ENCODE measurements around the gene SFXN5. TPM values are rescaled to one million over a fixed set of nuclear protein-coding genes. Genes with fewer than 3 reads are reported as not detected.

The SFXN5 gene
- total RNA-seq, 1 experiment from 2014 or later, result 22.0 TPM

DNA sequence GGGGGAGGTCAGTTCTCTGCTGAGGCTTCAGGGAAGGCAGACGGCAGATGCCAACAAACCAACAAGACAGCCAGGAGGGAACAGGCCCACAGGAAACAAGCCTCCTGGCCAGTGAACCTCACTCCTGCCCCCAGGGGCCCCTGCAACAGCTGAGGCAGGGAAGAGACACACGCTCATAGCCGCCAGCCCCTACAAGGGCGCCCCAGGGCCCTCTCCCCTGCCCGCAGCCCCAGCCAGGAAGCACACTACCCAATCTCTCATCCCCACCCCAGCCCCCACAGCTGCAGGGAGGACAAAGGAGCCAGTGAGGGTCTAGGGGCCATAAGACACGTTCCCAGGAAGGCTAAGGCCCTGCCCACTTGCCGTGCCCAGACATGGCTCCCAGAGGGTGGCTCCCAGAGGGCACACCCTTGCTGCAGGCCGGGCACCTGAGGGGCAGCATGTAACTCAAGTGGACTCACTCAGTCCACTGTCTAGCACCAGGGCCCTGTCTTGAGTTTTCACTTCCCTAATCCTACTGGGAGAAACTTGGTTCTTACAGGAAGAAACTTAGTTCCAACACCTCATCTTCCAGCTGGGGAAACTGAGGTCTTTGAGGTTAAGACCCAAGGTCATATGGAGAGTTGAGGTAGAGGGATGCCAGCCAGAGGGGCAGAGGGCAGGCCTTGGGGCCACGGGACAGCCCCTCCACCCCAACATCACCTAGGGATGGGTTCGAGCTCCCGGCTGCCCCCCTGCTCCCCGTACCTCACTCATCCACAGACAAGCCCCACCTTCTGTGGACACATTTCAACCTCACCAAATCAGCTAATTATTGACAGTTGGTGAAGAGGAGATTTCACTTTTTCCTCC, 116.9 kb downstream of the SFXN5 start:
- no TSS peak for BruUV-seq (replicated peaks)
- intact Hi-C loops (cut with micrococcal nuclease), result no loop called here

GRCh38 chr2:72953976-72954375, 117.5 kb downstream of the SFXN5 start:
- H3K4me1 ChIP-seq (ENCODE audit: insufficient read depth, low read length), result no peaks in the 10 kb centered on the region
- BruUV-seq (replicated peaks), result no TSS peak
- no peaks in the 10 kb centered on the region for H3K9me2 ChIP-seq (replicated peaks; ENCODE audit: low read length)
- intact Hi-C loops (cut with micrococcal nuclease), result no loop called here
- ATAC-seq (no peak), DNase-seq (no peak)
- H3K4me2 ChIP-seq (ENCODE audit: low read length), result no peak overlapping the region
- CTCF ChIA-PET, result no interaction called here
- no peak for TF ChIP-seq EZH2 (IDR thresholded peaks at IDR 0.05; ENCODE audit: low read length, unreplicated experiment)
- TF ChIP-seq EZH2phosphoT487 (IDR thresholded peaks at IDR 0.05; ENCODE audit: borderline replicate concordance, low read length), result no peak
- TF ChIP-seq, protein P1, sequence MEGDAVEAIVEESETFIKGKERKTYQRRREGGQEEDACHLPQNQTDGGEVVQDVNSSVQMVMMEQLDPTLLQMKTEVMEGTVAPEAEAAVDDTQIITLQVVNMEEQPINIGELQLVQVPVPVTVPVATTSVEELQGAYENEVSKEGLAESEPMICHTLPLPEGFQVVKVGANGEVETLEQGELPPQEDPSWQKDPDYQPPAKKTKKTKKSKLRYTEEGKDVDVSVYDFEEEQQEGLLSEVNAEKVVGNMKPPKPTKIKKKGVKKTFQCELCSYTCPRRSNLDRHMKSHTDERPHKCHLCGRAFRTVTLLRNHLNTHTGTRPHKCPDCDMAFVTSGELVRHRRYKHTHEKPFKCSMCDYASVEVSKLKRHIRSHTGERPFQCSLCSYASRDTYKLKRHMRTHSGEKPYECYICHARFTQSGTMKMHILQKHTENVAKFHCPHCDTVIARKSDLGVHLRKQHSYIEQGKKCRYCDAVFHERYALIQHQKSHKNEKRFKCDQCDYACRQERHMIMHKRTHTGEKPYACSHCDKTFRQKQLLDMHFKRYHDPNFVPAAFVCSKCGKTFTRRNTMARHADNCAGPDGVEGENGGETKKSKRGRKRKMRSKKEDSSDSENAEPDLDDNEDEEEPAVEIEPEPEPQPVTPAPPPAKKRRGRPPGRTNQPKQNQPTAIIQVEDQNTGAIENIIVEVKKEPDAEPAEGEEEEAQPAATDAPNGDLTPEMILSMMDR (conservative IDR thresholded peaks at IDR 0.05; ENCODE audit: low read depth, low read length), result no peak
- H2AFZ ChIP-seq (ENCODE audit: low read length), result no peak overlapping the region
- H4K20me1 ChIP-seq (ENCODE audit: low read length), result no peaks in the 10 kb centered on the region
- H3K27me3 ChIP-seq (ENCODE audit: low read length), result no peaks in the 10 kb centered on the region
- no peak overlapping the region for H3K4me3 ChIP-seq (ENCODE audit: low read length)
- H3K36me3 ChIP-seq (ENCODE audit: low read depth, low read length), result no peaks in the 10 kb centered on the region
- H3K79me2 ChIP-seq (ENCODE audit: low read length), result no peaks in the 10 kb centered on the region
- no peak overlapping the region for H3K27ac ChIP-seq (ENCODE audit: low read length)
- H3F3A ChIP-seq (ENCODE audit: low read length, unreplicated experiment), result no peaks in the 10 kb centered on the region
- H3K9ac ChIP-seq (ENCODE audit: low read length), result no peak overlapping the region
- no peaks in the 10 kb centered on the region for H3K9me3 ChIP-seq (ENCODE audit: low read length)
- POLR2A ChIA-PET (ENCODE audit: unreplicated experiment), result no interaction called here

More for the DNA sequence above, 116.9 kb downstream of the SFXN5 start:
- Histone ChIP-seq H3K4me3 (ENCODE audit: low read length) (no peak overlapping the region), H3K4me1 (ENCODE audit: insufficient read depth, low read length) (no peaks in the 10 kb centered on the region), H3K4me2 (ENCODE audit: low read length) (no peak overlapping the region), H3K79me2 (ENCODE audit: low read length) (no peaks in the 10 kb centered on the region), H3K9ac (ENCODE audit: low read length) (no peak overlapping the region), H3K36me3 (ENCODE audit: low read depth, low read length) (no peaks in the 10 kb centered on the region), H3F3A (ENCODE audit: low read length, unreplicated experiment) (no peaks in the 10 kb centered on the region), H3K9me2 (replicated peaks; ENCODE audit: low read length) (no peaks in the 10 kb centered on the region), H3K27ac (ENCODE audit: low read length) (no peak overlapping the region), H3K9me3 (ENCODE audit: low read length) (no peaks in the 10 kb centered on the region), H2AFZ (ENCODE audit: low read length) (no peak overlapping the region), H4K20me1 (ENCODE audit: low read length) (no peaks in the 10 kb centered on the region), H3K27me3 (ENCODE audit: low read length) (no peaks in the 10 kb centered on the region)
- TF ChIP-seq EZH2phosphoT487 (IDR thresholded peaks at IDR 0.05; ENCODE audit: borderline replicate concordance, low read length), result no peak
- TF ChIP-seq, protein P1 (conservative IDR thresholded peaks at IDR 0.05; ENCODE audit: low read depth, low read length), result no peak
- TF ChIP-seq EZH2 (IDR thresholded peaks at IDR 0.05; ENCODE audit: low read length, unreplicated experiment), result no peak
- ATAC-seq, result no peak
- no peak for DNase-seq
- ChIA-PET CTCF (no interaction called here), POLR2A (ENCODE audit: unreplicated experiment) (no interaction called here)

DNA sequence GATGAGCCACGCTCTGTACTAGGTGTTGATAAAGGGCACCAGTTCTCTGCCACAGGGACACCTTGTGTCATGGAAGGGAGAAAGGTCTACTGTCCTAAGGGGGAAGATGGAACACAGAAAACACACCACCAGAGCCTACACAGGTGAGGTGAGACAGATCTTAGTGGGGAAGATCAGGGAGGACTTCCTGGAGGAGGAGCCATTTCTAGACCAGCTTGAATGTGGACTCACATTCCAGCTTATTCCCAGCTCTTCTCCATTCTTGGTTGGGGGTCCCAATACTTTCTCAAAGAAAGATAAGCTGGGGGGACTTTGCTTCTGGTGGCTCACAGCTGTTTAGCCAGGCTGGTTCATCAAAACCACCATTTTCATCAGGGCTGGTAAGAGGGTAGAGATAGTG, 118.0 kb downstream of the SFXN5 start:
- ATAC-seq (no peak), DNase-seq (no peak)
- BruUV-seq (replicated peaks), result no TSS peak
- Histone ChIP-seq H3K9me2 (replicated peaks; ENCODE audit: low read length) (no peaks in the 10 kb centered on the region), H3F3A (ENCODE audit: low read length, unreplicated experiment) (no peaks in the 10 kb centered on the region), H3K4me1 (ENCODE audit: insufficient read depth, low read length) (no peaks in the 10 kb centered on the region), H3K79me2 (ENCODE audit: low read length) (no peaks in the 10 kb centered on the region), H3K27ac (ENCODE audit: low read length) (no peak overlapping the region), H3K4me3 (ENCODE audit: low read length) (no peak overlapping the region), H3K27me3 (ENCODE audit: low read length) (no peaks in the 10 kb centered on the region), H3K9me3 (ENCODE audit: low read length) (no peaks in the 10 kb centered on the region), H3K36me3 (ENCODE audit: low read depth, low read length) (no peaks in the 10 kb centered on the region), H4K20me1 (ENCODE audit: low read length) (no peaks in the 10 kb centered on the region), H3K4me2 (ENCODE audit: low read length) (no peak overlapping the region), H3K9ac (ENCODE audit: low read length) (no peak overlapping the region), H2AFZ (ENCODE audit: low read length) (no peak overlapping the region)
- intact Hi-C loops (cut with micrococcal nuclease), result no loop called here
- TF ChIP-seq EZH2phosphoT487 (IDR thresholded peaks at IDR 0.05; ENCODE audit: borderline replicate concordance, low read length) (no peak), EZH2 (IDR thresholded peaks at IDR 0.05; ENCODE audit: low read length, unreplicated experiment) (no peak)
- TF ChIP-seq, protein P1 (conservative IDR thresholded peaks at IDR 0.05; ENCODE audit: low read depth, low read length), result no peak
- CTCF ChIA-PET, result no interaction called here
- POLR2A ChIA-PET (ENCODE audit: unreplicated experiment), result no interaction called here
